Measurements from ENCODE around the gene ST7.
A peak's percentile ranks its signal among the peaks of the same experiment; 100 is the strongest.
"Not testable (repeated sequence)": the region's sequence is repeated elsewhere in the genome, so short reads cannot be mapped to it uniquely, and the experiment has no call there.

ST7 gene

DNA sequence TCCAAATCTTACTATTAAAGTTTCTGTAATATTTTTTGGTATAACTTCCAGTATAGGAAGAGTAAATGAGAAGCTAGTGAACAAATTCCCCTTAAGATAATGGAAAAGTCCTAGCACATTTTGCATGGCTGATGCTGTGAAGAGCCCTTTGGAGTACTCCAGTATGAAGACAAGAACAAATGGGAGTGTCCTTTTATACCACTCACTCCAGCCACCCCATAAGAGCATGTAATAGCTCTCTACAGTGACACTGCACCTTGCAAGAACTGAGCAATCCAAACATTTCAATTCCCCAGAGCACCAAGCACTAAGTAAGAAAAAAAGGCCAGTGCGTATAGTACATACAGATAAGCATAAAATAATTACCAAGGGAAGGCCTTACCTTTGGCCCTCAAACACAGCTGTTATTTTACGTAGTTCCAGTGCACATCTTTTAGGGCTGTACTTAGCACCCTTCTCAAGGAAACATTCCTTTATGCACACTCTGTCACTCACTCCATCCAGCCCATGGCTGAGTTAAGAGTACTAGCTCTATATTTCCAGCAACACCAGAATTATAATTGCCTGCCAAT, 135.4 kb downstream of the ST7 start:
- DNase-seq (ENCODE audit: low read depth in 2 of 2, low spot score in 1 of 2): no peak

DNA sequence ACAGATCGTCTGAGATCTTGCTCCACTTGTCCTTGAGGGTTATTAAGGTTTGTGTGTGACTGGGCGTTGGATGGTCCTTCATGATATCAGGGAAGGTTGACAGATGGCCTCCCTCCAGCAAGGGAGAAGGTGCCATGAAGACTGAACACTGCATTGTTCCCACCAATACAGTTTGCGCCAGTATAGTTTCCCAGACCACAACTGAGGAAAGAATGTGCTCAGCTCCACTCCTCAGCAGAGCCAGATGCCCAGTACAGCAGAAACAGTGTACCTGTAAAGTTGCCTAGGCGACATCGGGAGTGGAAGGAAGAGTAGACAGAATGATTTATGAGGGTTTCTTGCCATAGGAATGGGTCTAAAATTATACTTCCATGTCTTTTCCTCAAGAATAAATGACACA, 137.5 kb downstream of the ST7 start:
- DNase-seq (ENCODE audit: low read depth in 2 of 2, low spot score in 1 of 2): no peak

DNA sequence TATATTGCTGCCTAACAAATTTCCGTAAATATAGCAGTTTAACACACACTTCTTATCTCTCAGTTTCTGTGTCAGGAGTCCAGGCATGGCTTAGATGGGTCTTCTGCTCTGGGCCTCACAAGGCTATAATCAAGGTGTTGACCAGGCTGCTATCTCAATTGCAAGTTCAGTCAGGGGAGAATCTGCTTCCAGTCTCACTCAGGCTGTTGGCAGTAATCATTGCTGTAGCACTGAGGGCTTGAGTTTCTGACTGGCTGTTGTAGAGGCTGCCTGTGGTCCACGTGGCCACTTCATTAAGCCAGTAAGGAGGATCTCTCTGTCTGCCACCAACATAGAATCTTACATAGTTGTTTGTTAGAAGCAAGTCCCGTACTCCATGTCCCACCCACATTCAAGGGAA, 138.4 kb downstream of the ST7 start:
- no peak for DNase-seq (ENCODE audit: low read depth in 2 of 2, low spot score in 1 of 2)

DNA sequence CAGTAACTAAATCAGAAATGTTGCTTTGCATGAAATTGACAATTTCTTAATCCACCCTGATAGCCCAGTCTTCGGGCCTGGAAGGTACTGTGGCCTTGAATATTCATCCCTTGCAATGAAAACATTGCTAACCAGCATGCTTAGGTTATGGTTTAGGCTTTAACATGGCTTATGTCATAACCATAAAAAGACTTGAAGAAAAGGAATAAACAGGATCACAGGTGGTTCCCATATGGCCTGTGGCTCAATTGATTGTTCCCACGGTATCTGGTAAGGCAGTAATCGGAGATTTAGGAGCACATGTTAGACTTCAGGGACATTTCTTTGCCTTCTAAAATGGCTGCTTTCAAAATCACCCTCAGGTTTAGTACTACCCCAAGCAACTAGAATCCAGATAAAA, 139.5 kb downstream of the ST7 start:
- no peak for DNase-seq (ENCODE audit: low read depth in 2 of 2, low spot score in 1 of 2)

DNA sequence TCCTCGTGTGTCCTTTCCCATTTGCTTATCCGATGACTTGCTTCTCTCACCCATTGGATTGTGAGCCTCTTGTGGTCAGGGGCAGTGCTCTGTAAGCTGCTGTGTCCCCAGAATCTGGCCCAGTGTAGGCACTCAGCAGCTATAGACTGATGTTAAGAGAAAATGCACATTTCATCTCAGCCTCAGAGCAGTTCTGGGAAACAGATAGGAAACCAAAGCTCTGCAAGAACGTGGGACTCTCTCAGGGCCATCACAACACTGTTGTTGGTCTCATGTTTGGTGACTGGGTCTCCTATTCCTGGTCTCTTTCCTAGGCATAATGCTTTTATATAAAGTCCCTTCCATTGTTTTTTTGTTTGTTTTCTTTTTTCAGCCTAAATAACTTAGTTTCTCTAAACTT, 141.2 kb downstream of the ST7 start:
- DNase-seq (ENCODE audit: low read depth in 2 of 2, low spot score in 1 of 2): no peak

DNA sequence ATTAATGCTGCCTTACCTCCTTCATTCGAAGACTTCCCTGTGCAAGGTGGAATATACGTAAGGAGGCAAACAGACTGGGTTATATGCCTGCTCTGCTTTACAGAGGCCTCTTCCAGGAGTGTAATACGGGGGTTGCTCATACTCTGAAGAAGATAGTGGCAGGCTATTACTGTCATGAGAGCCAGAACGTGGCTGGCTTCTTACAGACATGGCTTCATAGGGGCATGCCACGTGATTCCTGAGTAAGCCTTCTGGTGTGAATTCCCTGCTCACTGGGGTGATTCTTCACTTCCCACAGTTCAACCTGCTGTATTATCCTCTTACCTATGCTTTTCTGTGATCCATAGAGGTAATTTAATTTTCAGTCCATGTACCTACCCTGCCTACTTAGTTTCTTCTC, 141.8 kb downstream of the ST7 start:
- DNase-seq (ENCODE audit: low read depth in 2 of 2, low spot score in 1 of 2): no peak

DNA sequence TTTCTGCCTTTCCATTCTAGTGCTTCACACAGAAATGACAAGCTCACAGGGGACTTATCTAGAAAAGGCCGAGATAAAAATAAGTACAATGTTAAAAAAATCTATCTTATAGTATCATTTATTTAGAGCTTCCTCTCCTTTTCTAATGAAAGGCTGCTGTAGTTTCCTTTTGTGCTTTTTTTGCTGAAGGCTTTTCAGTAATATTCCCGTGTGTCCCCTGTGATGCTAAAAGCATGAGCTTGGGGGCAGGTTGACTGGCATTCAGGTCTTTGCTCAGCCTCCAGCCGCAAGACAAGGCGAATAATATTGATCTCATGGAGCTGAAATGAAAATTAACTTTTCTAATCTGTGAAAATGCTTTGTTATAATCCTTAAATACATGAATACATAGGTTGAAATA, 143.0 kb downstream of the ST7 start:
- no peak for DNase-seq (ENCODE audit: low read depth in 2 of 2, low spot score in 1 of 2)

DNA sequence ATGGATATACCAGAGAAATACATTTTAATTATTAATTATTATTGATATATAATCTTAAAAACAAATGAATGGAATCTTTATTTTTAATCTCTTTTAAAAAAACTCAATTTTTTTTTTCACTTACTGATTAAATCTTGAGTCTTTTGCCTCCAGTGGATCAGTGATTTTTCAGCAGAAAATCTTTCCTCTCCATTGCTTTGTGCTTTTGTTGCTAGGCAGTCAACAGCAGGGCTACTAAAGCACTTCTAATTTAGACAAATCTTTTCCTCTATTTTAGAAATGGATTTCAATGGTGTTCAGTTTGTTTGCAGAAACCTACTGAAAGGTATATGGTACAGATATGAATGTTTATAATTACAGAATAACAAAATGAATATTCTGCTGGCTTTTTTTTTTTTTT, 143.6 kb downstream of the ST7 start:
- no peak for DNase-seq (ENCODE audit: low read depth in 2 of 2, low spot score in 1 of 2)

DNA sequence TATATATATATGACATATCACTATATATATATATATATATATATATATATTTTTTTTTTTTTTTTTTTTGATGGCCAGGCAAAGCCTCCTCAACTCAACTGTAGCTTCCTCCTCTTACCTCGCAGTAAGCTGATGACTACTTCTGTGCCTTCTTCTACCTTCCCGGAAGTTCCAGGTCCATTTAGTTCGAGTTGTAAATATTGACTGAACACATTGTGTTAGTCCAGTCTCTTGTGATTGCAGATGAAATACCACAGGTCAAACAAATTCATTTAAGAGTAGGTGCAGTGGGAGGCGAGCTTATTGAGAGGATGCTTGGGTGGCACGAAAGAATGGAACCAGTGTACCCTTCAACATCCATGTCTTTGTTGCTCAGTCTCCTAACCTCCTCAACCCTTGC, 144.6 kb downstream of the ST7 start:
- no peak for DNase-seq (ENCODE audit: low read depth in 2 of 2, low spot score in 1 of 2)

DNA sequence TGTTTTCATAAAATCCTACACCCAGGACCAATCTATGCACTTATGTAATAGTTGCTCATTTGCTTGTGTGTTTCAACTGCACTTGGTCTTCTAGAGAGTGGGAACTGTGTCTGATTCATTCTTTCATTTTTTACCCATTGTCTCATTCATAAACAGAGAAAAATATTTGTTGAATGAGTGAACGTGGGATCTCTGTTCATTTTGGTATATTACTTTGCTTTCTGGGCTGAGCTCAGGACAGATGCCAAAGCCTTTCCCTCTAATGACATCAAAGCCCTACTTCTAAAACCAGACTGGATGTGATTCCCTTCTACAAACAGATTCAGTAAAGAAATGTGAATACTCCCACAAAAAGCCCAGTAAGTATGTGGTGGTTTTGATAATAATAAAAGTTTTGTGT, 145.2 kb downstream of the ST7 start:
- DNase-seq (ENCODE audit: low read depth in 2 of 2, low spot score in 1 of 2): no peak

DNA sequence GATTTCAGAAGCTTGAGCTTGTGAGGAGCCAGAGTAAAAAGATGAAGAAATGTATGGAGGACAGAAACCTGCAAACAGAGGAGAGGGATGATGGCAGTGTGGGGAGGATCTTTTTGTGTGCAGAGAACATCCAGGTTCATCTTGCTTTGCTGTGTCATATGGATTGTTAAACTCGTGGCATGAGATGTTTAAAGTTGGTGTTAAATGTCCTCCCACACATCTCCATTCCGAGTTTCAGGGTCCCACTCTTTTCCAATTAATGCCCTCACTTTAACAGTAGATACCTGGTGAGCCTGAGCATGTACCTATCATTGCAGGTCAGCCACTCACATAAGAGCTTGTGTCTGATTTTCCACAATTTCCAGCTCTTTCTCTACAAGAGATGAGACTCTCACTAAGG, 147.7 kb downstream of the ST7 start:
- DNase-seq (ENCODE audit: low read depth in 2 of 2, low spot score in 1 of 2): no peak

DNA sequence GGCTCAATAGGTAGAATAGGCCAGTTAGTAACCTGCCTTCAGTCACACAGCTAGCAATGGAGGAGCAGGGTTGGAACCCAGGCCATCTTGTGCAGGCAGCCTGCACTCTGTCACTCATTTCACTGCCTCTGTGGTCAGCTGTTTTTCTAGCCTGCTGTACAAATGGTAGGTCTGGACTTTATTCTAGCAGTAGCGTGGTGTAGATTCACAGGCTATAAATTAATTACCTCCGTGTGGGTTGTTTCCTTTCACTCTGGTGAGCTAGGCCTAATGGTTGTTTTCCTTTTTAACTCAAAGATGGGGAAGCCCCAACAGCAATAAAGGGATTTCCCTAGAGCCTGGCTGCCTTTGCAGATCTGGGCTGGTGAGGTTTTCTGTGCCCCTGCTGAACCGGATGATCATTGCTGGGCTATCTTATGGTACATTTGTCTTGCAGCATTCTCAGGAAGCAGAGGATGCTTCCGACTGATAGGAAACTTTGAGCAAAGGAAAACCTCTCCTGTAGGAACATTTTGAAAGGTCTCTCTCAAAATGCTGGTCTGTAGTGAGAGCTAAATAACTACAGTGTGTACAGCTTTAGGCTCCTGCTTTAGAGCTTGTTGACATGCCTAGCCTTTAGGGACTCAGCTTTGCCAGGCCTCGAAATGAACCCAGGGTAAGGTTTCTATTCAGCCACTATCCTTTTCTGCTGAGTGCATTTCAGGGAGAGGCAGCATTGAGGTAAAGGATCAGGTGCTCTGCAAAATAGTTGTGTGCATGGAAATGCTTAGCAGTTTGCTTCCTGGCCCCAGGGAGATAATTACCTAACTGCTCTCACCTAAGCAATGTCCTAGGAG, 157.4 kb downstream of the ST7 start:
- no peak for DNase-seq (ENCODE audit: low read depth in 2 of 2, low spot score in 1 of 2)

DNA sequence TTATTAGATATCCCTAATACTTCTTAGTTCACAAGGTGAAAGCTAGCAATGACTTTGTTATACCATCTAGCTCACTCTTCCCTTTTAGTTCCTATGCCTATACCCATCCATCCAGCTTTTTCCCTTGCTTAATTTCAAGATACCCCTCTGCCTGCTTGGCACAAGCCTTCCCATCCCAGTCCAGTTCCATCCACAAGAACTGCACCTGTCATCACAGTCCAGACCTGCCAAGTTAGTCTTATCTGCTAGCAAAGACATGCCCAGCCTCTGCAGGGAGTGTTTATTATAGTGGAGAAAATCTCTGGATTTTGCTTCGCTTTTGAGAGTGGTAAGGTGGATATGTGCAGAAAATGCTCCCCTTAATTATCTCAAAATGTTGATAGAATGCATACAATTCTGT, 158.2 kb downstream of the ST7 start:
- DNase-seq (ENCODE audit: low read depth in 2 of 2, low spot score in 1 of 2): no peak

DNA sequence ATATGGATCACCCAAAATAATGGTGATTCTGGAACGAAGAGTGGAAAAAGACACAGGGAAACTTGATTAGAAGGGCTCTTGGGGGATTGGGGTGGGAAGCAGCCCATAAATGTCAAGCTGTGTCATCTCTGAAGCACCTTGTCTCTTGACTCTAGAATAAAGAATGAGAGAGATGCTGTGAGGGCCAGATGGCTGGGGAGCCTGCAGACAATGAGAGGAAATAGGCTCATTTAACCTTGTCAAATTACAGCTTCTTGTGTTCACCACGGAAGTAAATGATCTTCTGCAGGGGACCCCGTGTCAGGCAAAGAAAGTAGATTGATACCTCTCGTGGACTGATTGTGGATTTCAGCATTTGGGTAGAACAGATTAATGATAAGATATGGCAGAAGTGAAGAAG, 159.3 kb downstream of the ST7 start:
- no peak for DNase-seq (ENCODE audit: low read depth in 2 of 2, low spot score in 1 of 2)

DNA sequence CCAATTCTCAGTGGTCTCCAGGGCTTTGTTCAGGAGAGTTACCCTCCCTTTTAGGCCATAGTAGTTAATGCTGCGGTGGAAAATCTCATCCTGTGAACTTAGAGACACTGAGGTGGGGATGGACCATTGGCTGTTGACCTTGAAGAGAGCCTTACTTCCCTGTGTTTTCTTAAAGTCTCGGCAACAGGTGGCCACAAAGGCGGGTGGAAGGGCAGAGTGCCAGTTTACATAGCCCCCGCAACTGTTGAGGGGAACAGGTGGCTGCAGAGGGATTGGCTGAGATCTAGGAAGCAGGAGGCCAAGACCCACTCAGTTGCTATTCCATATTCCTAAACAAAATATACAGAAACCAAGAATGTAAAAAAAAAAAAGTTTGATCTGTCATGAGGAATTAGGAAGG, 160.6 kb downstream of the ST7 start:
- DNase-seq (ENCODE audit: low read depth in 2 of 2, low spot score in 1 of 2): no peak

DNA sequence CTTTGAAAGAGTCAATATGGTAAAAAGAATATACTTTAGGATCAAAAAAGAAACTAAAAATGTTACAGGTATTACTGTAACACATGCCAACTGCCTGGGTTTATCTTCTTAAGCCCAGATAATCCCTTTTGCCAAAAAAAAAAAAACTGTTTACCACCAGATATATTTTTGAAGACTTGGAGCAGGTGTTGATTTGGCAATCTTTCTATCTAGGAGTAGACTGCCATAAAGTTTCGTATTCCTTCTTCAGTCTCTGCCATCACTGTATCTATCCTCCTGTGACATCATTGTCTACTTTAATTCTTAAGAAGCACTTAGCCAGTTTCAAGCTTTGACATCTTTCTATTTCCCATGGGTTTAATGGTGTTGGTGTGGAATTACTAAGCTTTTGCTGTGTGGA, 161.0 kb downstream of the ST7 start:
- no peak for DNase-seq (ENCODE audit: low read depth in 2 of 2, low spot score in 1 of 2)

DNA sequence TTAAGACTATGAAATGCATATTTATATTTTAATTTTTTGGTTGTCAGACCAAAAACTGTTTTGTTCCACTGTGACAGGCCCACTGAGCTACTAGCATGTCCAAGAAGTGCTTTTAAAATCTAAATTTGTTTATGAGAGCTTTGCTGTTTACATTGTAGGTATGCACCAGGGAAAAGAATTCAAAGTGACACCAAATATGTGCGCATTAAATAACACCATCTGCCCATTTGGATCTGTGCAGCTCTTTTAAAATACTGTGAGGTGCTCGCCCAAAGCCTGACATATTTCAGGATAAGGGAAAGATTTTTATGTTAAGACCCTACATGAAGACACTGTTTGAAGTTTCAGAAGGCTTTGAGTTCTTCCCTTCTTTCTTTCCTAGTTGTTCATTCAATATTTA, 162.9 kb downstream of the ST7 start:
- DNase-seq (ENCODE audit: low read depth in 2 of 2, low spot score in 1 of 2): no peak

DNA sequence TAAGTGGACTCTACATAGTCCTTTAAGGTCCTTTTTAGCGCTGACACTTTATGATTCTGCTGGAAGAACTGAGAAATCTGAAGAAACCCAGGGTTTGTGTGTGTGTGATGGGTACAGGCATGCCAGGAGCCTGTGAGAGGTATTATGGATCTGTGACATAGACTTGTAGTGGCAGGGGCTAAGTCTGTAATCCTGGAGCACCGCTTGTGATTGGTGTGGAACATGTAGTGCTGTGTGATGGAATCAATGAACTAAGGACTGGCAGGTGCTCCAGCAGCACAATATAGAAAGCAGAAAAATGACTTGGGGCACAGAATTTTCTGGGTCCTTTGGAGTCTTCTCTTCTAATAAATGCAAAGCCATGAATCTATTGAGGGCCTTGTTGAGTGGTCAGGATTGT, 163.9 kb downstream of the ST7 start:
- DNase-seq (ENCODE audit: low read depth in 2 of 2, low spot score in 1 of 2): no peak

DNA sequence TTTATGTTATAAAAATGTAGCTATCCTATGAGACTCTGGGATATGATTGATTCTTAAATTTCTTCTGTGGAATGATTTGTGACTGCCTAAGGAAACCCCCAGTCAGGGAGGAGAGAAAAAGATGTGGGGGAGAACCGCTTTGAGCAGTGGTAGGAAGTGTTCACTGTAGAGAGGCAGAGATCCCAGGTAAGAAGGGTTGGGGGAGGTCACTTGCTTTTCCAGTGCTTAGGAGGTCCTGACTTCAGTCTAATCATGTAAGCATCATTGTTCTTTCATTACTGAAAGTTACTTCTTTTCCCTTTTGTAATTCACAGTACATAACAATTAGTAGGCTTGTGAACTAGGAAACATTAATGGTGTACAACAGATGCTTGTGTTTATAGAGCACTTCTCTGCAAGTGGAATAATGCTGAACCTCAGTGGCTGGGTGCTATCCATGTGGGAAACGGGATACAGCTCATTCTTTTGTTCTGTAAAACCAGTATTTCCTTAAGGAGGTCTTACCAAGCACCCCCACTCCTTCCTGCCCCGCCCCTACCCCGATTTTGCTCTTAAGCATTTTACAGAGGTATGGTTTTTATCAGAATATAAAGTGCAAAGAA, 165.4 kb downstream of the ST7 start:
- no peak for DNase-seq (ENCODE audit: low read depth in 2 of 2, low spot score in 1 of 2)

DNA sequence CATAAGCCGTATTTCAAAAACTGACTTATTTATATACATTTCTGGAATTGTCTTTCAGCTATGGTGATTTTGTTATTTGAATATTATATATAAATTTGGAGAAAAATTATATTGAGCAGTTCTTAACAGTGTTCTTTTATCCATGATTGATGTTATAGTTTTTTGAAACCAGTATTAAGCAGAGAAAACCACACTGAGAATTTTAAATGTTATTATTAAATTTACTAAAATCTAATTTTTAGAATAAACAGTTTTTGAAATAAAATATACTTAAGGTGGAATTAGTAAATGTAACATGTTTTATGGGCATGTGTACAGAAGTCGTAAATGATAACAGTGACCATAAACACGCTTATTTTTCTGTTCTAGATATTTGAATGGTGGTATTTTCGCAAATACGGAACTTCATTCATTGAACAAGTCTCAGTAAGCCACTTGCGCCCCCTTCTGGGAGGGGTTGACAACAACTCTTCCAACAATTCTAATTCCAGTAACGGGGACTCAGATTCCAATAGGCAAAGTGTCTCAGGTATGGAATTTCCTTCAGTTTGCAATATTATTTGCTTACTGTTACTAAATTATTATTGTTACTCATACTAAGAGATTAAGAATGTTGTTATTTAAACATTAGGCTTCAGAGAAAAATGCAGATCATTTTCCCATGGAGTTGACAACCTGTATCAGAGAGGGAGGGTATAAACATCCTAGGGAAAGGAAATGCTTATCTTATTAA, 166.1 kb downstream of the ST7 start:
- DNase-seq (ENCODE audit: low read depth in 2 of 2, low spot score in 1 of 2): peak; percentile 36 to 62

DNA sequence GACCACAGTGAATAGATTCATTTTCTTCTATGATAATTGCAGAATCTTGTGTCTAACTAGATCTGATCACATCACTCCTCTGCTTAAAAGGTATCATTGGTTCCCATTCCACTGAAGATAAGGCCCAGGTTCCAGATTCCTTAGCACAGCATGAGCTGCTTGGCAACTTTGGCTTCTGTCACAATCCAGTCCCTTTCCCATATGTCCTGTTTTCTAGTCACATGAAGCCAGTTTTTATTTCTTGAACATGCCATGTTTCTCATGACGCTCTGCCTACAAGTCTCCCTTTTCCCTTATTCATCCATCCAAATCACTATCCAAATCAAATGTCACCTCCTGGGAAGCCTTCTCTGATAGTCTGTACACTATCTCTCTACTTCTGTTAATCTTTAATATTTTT, 167.0 kb downstream of the ST7 start:
- DNase-seq (ENCODE audit: low read depth in 2 of 2, low spot score in 1 of 2): not testable (repeated sequence)

DNA sequence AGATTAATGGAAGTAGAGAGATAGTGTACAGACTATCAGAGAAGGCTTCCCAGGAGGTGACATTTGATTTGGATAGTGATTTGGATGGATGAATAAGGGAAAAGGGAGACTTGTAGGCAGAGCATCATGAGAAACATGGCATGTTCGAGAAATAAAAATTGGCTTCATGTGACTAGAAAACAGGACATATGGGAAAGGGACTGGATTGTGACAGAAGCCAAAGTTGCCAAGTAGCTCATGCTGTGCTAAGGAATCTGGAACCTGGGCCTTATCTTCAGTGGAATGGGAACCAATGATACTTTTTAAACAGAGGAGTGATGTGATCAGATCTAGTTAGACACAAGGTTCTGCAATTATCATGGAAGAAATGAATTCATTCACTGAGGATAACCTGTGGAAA, 168.7 kb downstream of the ST7 start:
- DNase-seq (ENCODE audit: low read depth in 2 of 2, low spot score in 1 of 2): not testable (repeated sequence)

Data from stimulated activated CD8-positive, alpha-beta memory T cell treated with anti-CD3 and anti-CD28 coated beads, Interleukin-4, amount 100 ng/mL, for 4 hours (primary cell).